KMS-11 (cell line): ENCODE results near the gene TBC1D21.

Source experiments
- H2AFZ ChIP-seq: fragments of 200-600 bp; sonication (generic); 2 replicates; pipeline ENCODE4 v1.6.1; 2016; ENCODE audit warnings: antibody characterized with exemption, mixed run types, low read depth
- H3K27ac ChIP-seq: fragments of 200-600 bp; sonication (generic); 2 replicates; pipeline ENCODE4 v1.6.1; 2016; ENCODE audit warnings: mild to moderate bottlenecking, mixed run types
- H3K27me3 ChIP-seq: fragments of 200-600 bp; sonication (generic); 2 replicates; pipeline ENCODE4 v1.6.1; 2017; ENCODE audit warnings: mild to moderate bottlenecking, low read depth, mixed run types, moderate library complexity; ENCODE audit not compliant: insufficient read depth
- H3K36me3 ChIP-seq: fragments of 200-600 bp; sonication (generic); 2 replicates; pipeline ENCODE4 v1.6.1; 2017; ENCODE audit warnings: mild to moderate bottlenecking, mixed run types; ENCODE audit not compliant: insufficient read depth
- H3K4me1 ChIP-seq: fragments of 200-600 bp; sonication (generic); 2 replicates; pipeline ENCODE4 v1.6.1; 2016; ENCODE audit warnings: mild to moderate bottlenecking, low read depth, mixed run types; ENCODE audit not compliant: poor library complexity, severe bottlenecking
- H3K4me2 ChIP-seq: fragments of 200-600 bp; sonication (generic); 2 replicates; pipeline ENCODE4 v1.7.0; 2016; ENCODE audit warnings: mild to moderate bottlenecking, mixed run types
- H3K4me3 ChIP-seq: fragments of 200-600 bp; sonication (generic); IDR thresholded peaks from 2 replicates; pipeline ENCODE4 v1.6.1; 2017; ENCODE audit warnings: low read depth, low read length, mixed read lengths; ENCODE audit not compliant: insufficient read depth
- H3K79me2 ChIP-seq: fragments of 200-600 bp; sonication (generic); 2 replicates; pipeline ENCODE4 v1.6.1; 2016; ENCODE audit warnings: low read depth, mixed run types; ENCODE audit not compliant: insufficient read depth
- H3K9ac ChIP-seq: fragments of 200-600 bp; sonication (generic); 2 replicates; pipeline ENCODE4 v1.6.1; 2016; ENCODE audit warnings: mild to moderate bottlenecking, mixed run types
- H4K20me1 ChIP-seq: fragments of 200-600 bp; sonication (generic); 2 replicates; pipeline ENCODE4 v1.6.1; 2016; ENCODE audit warnings: mild to moderate bottlenecking, mixed run types; ENCODE audit not compliant: insufficient read depth
- CTCF ChIP-seq: fragments of 200-600 bp; sonication (generic); conservative IDR thresholded peaks from 2 replicates; pipeline ENCODE4 v1.6.1; 2017; ENCODE audit warnings: low read depth, mild to moderate bottlenecking, antibody characterized with exemption, low read length, moderate library complexity, mixed read lengths

The TBC1D21 gene

DNA sequence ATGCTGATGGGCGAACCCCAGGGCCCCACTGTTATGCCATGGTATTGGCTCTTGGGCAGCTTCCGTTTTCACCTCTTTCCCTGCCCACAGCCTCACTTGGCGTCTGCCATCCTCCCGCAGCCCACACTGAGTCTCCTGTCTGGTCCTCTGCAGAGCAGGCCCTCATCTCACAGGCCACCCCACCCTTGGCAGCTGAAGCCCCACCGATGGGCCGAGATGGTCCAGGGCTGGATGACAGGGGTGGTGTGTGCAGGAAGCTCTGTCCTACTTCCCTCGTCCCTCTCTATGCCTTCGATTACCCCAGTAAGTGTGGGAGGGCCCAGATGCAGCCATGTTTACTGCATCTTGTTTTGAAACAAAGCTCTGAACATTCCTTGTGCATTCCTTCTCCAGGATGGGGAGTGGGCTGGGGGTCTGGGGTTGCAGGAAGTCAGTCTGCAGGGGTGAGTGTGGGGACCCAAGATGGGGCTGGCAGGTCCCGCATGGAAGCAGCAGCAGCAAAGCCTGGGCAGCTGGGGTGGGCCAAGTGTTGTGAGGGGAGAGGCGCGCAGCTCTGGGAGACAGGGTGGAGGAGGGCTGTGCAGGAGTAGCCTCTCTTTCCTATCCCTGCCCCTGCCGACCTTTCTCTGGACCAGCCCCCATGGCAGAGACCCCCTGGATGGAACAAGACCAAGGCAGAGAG lies 20.9 kb downstream of the TBC1D21 start:
- H4K20me1 ChIP-seq, result no peaks in the 10 kb centered on the region
- H3K27me3 ChIP-seq, result peaks cover 17% of the 10 kb centered on the region; the same call in 1 of the 2 replicates
- H2AFZ ChIP-seq, result no peak overlapping the region
- H3K36me3 ChIP-seq, result no peaks in the 10 kb centered on the region
- no peak overlapping the region for H3K4me2 ChIP-seq
- no peaks in the 10 kb centered on the region for H3K4me1 ChIP-seq
- H3K9ac ChIP-seq, result no peak overlapping the region
- TF ChIP-seq CTCF, result no peak
- H3K4me3 ChIP-seq, result no peak overlapping the region
- H3K79me2 ChIP-seq, result no peaks in the 10 kb centered on the region
- H3K27ac ChIP-seq, result no peak overlapping the region

DNA sequence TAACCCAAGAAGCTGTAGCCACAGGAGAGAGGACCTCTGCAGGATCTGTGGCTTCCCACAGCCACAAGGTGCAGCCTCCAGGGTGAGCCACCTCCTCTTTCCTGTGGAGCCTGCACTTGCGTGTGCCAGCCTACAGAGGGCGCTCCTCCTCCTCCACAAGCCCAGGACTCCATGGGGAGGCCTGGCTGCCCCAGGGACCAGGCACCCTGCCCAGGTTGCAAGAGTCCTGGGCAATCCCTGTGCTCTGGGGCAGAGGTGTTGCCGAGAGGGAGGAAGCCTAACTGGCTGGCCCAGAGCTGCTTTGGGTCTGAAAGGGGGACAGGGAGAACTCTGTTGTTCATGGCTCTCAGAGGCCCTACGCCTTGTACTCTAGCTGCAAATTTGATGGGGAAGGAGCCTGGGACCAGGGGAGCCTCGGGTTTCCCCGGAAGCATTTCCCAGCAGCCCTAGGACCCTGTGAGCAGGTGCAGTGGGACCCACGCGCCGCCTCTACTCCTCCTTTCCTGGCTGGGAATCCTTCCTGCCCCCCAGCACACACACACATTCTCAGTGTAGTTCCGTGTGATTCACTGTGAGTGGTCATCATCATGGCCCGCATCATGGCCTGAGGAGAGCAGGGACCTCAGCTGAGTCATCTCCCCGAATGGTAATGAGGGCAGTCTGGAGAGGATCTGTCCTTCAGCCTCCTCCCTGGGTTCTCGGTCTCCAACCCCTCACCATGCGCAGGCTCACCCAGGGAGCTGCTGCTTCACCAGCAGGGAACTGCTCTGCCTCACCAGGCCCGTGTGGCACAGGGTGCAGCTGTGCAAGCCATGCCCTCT lies 24.3 kb downstream of the TBC1D21 start:
- Histone ChIP-seq H3K27ac (no peak overlapping the region), H3K4me2 (no peak overlapping the region), H3K4me3 (no peak overlapping the region), H2AFZ (no peak overlapping the region), H3K36me3 (no peaks in the 10 kb centered on the region), H3K79me2 (no peaks in the 10 kb centered on the region), H3K9ac (no peak overlapping the region), H3K4me1 (no peaks in the 10 kb centered on the region), H4K20me1 (no peaks in the 10 kb centered on the region), H3K27me3 (peaks cover 8% of the 10 kb centered on the region; the same call in 1 of the 2 replicates)
- TF ChIP-seq CTCF, result peak; percentile 74

GRCh38 chr15:73899197-73900094 lies 26.1 kb downstream of the TBC1D21 start:
- no peak overlapping the region for H3K4me2 ChIP-seq
- H4K20me1 ChIP-seq, result no peaks in the 10 kb centered on the region
- no peak overlapping the region for H2AFZ ChIP-seq
- TF ChIP-seq CTCF, result no peak
- H3K4me3 ChIP-seq, result no peak overlapping the region
- no peaks in the 10 kb centered on the region for H3K79me2 ChIP-seq
- no peaks in the 10 kb centered on the region for H3K36me3 ChIP-seq
- H3K27ac ChIP-seq, result no peak overlapping the region
- no peak overlapping the region for H3K9ac ChIP-seq
- H3K4me1 ChIP-seq, result no peaks in the 10 kb centered on the region
- H3K27me3 ChIP-seq, result peaks cover 9% of the 10 kb centered on the region; the same call in 1 of the 2 replicates

DNA sequence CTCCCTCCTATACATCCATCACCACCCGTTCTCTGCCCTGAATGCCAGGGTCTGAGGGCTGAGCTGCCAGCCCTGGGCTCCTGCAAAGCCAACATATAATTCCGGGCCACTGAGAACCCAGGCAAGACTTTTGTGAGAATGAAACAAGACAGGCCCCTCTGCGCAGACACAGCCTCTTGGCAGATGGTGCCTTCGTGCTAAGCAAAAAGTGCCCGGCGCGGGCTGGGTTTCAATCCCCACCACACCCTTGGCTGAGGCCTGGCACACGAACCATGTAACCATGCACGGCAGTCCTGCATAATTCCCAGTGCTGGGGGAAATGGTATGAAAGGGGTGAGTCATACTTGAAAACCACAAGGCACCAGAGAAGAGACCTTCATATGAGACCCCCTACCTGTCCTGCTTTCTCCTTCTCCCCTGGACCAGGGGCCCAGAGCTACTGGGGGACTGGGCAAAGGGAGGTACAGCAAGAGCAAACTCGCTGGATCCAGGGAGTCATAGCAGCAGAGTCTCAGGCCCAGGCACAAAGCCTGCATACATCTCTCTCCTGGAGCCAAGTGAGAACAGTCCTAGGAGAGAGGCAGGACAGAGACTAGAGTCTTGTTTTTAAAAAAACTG lies 26.8 kb downstream of the TBC1D21 start:
- H3K4me1 ChIP-seq, result no peaks in the 10 kb centered on the region
- H3K9ac ChIP-seq, result no peak overlapping the region
- peaks cover 9% of the 10 kb centered on the region; the same call in 1 of the 2 replicates for H3K27me3 ChIP-seq
- no peak overlapping the region for H3K4me2 ChIP-seq
- H3K79me2 ChIP-seq, result no peaks in the 10 kb centered on the region
- H2AFZ ChIP-seq, result no peak overlapping the region
- no peaks in the 10 kb centered on the region for H3K36me3 ChIP-seq
- no peak overlapping the region for H3K4me3 ChIP-seq
- no peak for TF ChIP-seq CTCF
- H3K27ac ChIP-seq, result no peak overlapping the region
- no peaks in the 10 kb centered on the region for H4K20me1 ChIP-seq
